ENCODE measurements around the gene TFCP2L1. TPM values are rescaled to one million over a fixed set of nuclear protein-coding genes. Genes with fewer than 3 reads are reported as not detected.

TFCP2L1 gene
- total and polyA plus RNA-seq, 8 donors: 2.0 to 7.7 (median 4.5) TPM

- H3K9me3 ChIP-seq: no peaks in the 10 kb centered on the region
- H3K4me1 ChIP-seq: no peaks in the 10 kb centered on the region
- H3K27me3 ChIP-seq: no peaks in the 10 kb centered on the region
- WGBS, 2 donors: 87 to 88% methylated on average over 15 of the region's 15 CpGs
- ATAC-seq (no peak), FAIRE-seq (no peak), DNase-seq (peak in 1 of 6 donors; percentile 36)
- TF ChIP-seq CTCF (IDR thresholded peaks at IDR 0.05): no peak
- H3K27ac ChIP-seq: no peak overlapping the region
- no peak overlapping the region for H3K4me3 ChIP-seq
- intact Hi-C loops (cut with DNase I): no loop called here
- H3K36me3 ChIP-seq: no peaks in the 10 kb centered on the region
These were observed 38.2 kb downstream of the TFCP2L1 start for GRCh38 chr2:121246704-121247255.

GRCh38 chr2:121245913-121246312, 39.1 kb downstream of the TFCP2L1 start:
- H3K9me3 ChIP-seq: no peaks in the 10 kb centered on the region
- 92 to 97% methylated on average over 4 of the region's 4 CpGs for WGBS, 2 donors
- H3K27ac ChIP-seq: no peak overlapping the region
- no peaks in the 10 kb centered on the region for H3K36me3 ChIP-seq
- DNase-seq (peak in 1 of 6 donors; percentile 26), ATAC-seq (no peak), FAIRE-seq (no peak)
- no peak overlapping the region for H3K4me3 ChIP-seq
- TF ChIP-seq CTCF (IDR thresholded peaks at IDR 0.05): no peak
- H3K27me3 ChIP-seq: no peaks in the 10 kb centered on the region
- H3K4me1 ChIP-seq: no peaks in the 10 kb centered on the region
- intact Hi-C loops (cut with DNase I): no loop called here

- peak in 1 of 6 donors; percentile 21 for DNase-seq
- no peak for TF ChIP-seq CTCF (IDR thresholded peaks at IDR 0.05)
- no peak for ATAC-seq
These were observed 39.7 kb downstream of the TFCP2L1 start for GRCh38 chr2:121245120-121245820.

GRCh38 chr2:121244616-121245015, 40.4 kb downstream of the TFCP2L1 start:
- no peaks in the 10 kb centered on the region for H3K9me3 ChIP-seq
- H3K4me3 ChIP-seq: no peak overlapping the region
- H3K27me3 ChIP-seq: no peaks in the 10 kb centered on the region
- intact Hi-C loops (cut with DNase I): no loop called here
- no peak overlapping the region for H3K27ac ChIP-seq
- TF ChIP-seq CTCF (IDR thresholded peaks at IDR 0.05): no peak
- peak in 1 of 6 donors; percentile 39 for DNase-seq
- no peak for ATAC-seq
- 90 to 96% methylated on average over 11 of the region's 11 CpGs for WGBS, 2 donors
- no peaks in the 10 kb centered on the region for H3K4me1 ChIP-seq
- no peak for FAIRE-seq
- no peaks in the 10 kb centered on the region for H3K36me3 ChIP-seq

More at GRCh38 chr2:121245120-121245820, 39.7 kb downstream of the TFCP2L1 start:
- Histone ChIP-seq H3K36me3 (no peaks in the 10 kb centered on the region), H3K4me1 (no peaks in the 10 kb centered on the region), H3K27ac (no peak overlapping the region), H3K27me3 (no peaks in the 10 kb centered on the region), H3K9me3 (no peaks in the 10 kb centered on the region), H3K4me3 (no peak overlapping the region)
- no peak for FAIRE-seq
- intact Hi-C loops (cut with DNase I): no loop called here
- WGBS, 2 donors: 90 to 97% methylated on average over 13 of the region's 13 CpGs

All from pancreas (tissue), 10 donors.